PC-9 (cell line): ENCODE data around the gene USP17L28. TPM values are rescaled to one million over a fixed set of nuclear protein-coding genes. Genes with fewer than 3 reads are reported as not detected.
"Not testable (repeated sequence)": the region's sequence is repeated elsewhere in the genome, so short reads cannot be mapped to it uniquely, and the experiment has no call there.

Source experiments
- BruUV-seq: library from RNA; stranded (reverse); fragments of 400-500 nt; replicated peaks from 2 replicates; lab custom pipeline; 2021; lab: Mats Ljungman, UMichigan
- CTCF ChIA-PET: fragments of 300-600 bp; sonication (Branson Sonifier 250); formaldehyde crosslinking; loops from one replicate; lab custom pipeline; 2022; ENCODE audit warnings: antibody characterized with exemption; lab: Charles Lee
- POLR2A ChIA-PET: fragments of 300-600 bp; sonication (Branson Sonifier 250); formaldehyde crosslinking; loops from one replicate; lab custom pipeline; 2022; ENCODE audit warnings: antibody characterized with exemption; ENCODE audit not compliant: unreplicated experiment; lab: Charles Lee
- DNase-seq, 2 experiments: peaks; one replicate each; pipeline versions ENCODE4 v3.0.0 to v3.0.0-alpha.2; 2015 to 2022; ENCODE audit warnings: mixed read lengths in 1 of 2
- H2AFZ ChIP-seq: fragments of 200-600 bp; sonication (generic); 2 replicates; pipeline ENCODE4 v1.8.1; 2017; ENCODE audit warnings: antibody characterized with exemption
- H3F3A ChIP-seq: fragments of 200-600 bp; sonication (generic); 2 replicates; pipeline ENCODE4 v1.8.1; 2017; ENCODE audit warnings: antibody characterized with exemption, mild to moderate bottlenecking, low read depth; ENCODE audit not compliant: insufficient read depth
- H3K27ac ChIP-seq: fragments of 200-600 bp; sonication (generic); 2 replicates; pipeline ENCODE4 v1.6.1; 2016; ENCODE audit warnings: mixed run types
- H3K27me3 ChIP-seq: fragments of 200-600 bp; sonication (generic); 2 replicates; pipeline ENCODE4 v1.6.1; 2016; ENCODE audit warnings: low read depth, mixed run types; ENCODE audit not compliant: insufficient read depth
- H3K36me3 ChIP-seq: fragments of 200-600 bp; sonication (generic); 2 replicates; pipeline ENCODE4 v1.6.1; 2016; ENCODE audit warnings: low read depth, mixed run types
- H3K4me1 ChIP-seq: fragments of 200-600 bp; sonication (generic); replicated peaks from 2 replicates; pipeline ENCODE4 v1.6.1; 2016; ENCODE audit warnings: mixed run types; ENCODE audit not compliant: insufficient read depth
- H3K4me2 ChIP-seq: fragments of 200-600 bp; sonication (generic); 2 replicates; pipeline ENCODE4 v1.6.1; 2017; ENCODE audit warnings: mixed run types
- H3K4me3 ChIP-seq: fragments of 200-600 bp; sonication (generic); 2 replicates; pipeline ENCODE4 v1.6.1; 2016; ENCODE audit warnings: mixed run types
- H3K79me2 ChIP-seq: fragments of 200-600 bp; sonication (generic); 2 replicates; pipeline ENCODE4 v1.6.1; 2017; ENCODE audit warnings: low read depth, mixed run types
- H3K9me2 ChIP-seq: fragments of 200-600 bp; sonication (generic); 2 replicates; pipeline ENCODE4 v1.8.1; 2017; ENCODE audit warnings: mild to moderate bottlenecking; ENCODE audit not compliant: insufficient read depth
- H3K9me3 ChIP-seq: fragments of 200-600 bp; sonication (generic); 2 replicates; pipeline ENCODE4 v1.8.1; 2016; ENCODE audit warnings: low read depth; ENCODE audit not compliant: insufficient read depth
- H4K20me1 ChIP-seq: fragments of 200-600 bp; sonication (generic); 2 replicates; pipeline ENCODE4 v1.8.1; 2017; ENCODE audit not compliant: insufficient read depth
- EZH2 ChIP-seq: fragments of 200-600 bp; sonication (generic); IDR thresholded peaks from 2 replicates; pipeline ENCODE4 v1.8.0; 2017; ENCODE audit warnings: antibody characterized with exemption, low read depth
- intact Hi-C: fragments of 100-400 bp; cut with micrococcal nuclease; formaldehyde crosslinking; loops from one replicate; pipeline ENCODE4 v1.10.0; 2022; ENCODE audit not compliant: unreplicated experiment
- total RNA-seq: library from RNA; stranded (reverse); gene quantifications from 2 replicates; pipeline ENCODE4 v1.2.3, GENCODE V29; 2021

Gene USP17L28
- total RNA-seq, 1 experiment from 2014 or later = not detected

- no peaks in the 10 kb centered on the region for H3K36me3 ChIP-seq
- no peak overlapping the region for H2AFZ ChIP-seq
- no peak overlapping the region for H3K4me3 ChIP-seq
- H3K79me2 ChIP-seq = no peaks in the 10 kb centered on the region
- no peak overlapping the region for H3K4me2 ChIP-seq
- TF ChIP-seq EZH2 = no peak
- POLR2A ChIA-PET = no interaction called here
- DNase-seq = no peak
- no TSS peak for BruUV-seq
- H3K9me3 ChIP-seq = no peaks in the 10 kb centered on the region
- no peak overlapping the region for H3K27ac ChIP-seq
- H4K20me1 ChIP-seq = no peaks in the 10 kb centered on the region
- H3K9me2 ChIP-seq = no peaks in the 10 kb centered on the region
- H3F3A ChIP-seq = no peaks in the 10 kb centered on the region
- no peaks in the 10 kb centered on the region for H3K4me1 ChIP-seq
- H3K27me3 ChIP-seq = no peaks in the 10 kb centered on the region
- intact Hi-C loops = no loop called here
- CTCF ChIA-PET = no interaction called here
Measured at GRCh38 chr4:9384126-9384525, 35.4 kb downstream of the USP17L28 start.

GRCh38 chr4:9389001-9389400 lies 40.3 kb downstream of the USP17L28 start:
- H3K27me3 ChIP-seq, CTCF ChIA-PET, H3K9me3 ChIP-seq, BruUV-seq, H3K4me3 ChIP-seq, H3F3A ChIP-seq, H3K79me2 ChIP-seq, intact Hi-C loops, H3K4me1 ChIP-seq, H3K36me3 ChIP-seq, H3K4me2 ChIP-seq, H3K9me2 ChIP-seq, DNase-seq, H4K20me1 ChIP-seq, POLR2A ChIA-PET, H2AFZ ChIP-seq, H3K27ac ChIP-seq: not testable (repeated sequence)

Other genes with a start within 250 kb of the USP17L28 start
- gene FAM90A26, start 178.5 kb upstream of the USP17L28 start, total RNA-seq = not detected in 2 replicates
- gene USP17L10, start 138.2 kb upstream of the USP17L28 start, total RNA-seq = not detected in 2 replicates
- not detected in 2 replicates for gene USP17L11, start 133.5 kb upstream of the USP17L28 start, total RNA-seq
- gene USP17L12, start 128.7 kb upstream of the USP17L28 start, total RNA-seq = not detected in 2 replicates
- not detected in 2 replicates for gene USP17L13, start 124.0 kb upstream of the USP17L28 start, total RNA-seq
- not detected in 2 replicates for gene USP17L15, start 114.5 kb upstream of the USP17L28 start, total RNA-seq
- gene USP17L17, start 105.0 kb upstream of the USP17L28 start, total RNA-seq = not detected in 2 replicates
- gene USP17L18, start 100.3 kb upstream of the USP17L28 start, total RNA-seq = not detected in 2 replicates
- gene USP17L19, start 95.5 kb upstream of the USP17L28 start, total RNA-seq = not detected in 2 replicates
- not detected in 2 replicates for gene USP17L20, start 90.8 kb upstream of the USP17L28 start, total RNA-seq
- gene USP17L21, start 86.0 kb upstream of the USP17L28 start, total RNA-seq = not detected in 2 replicates
- not detected in 2 replicates for gene USP17L22, start 81.3 kb upstream of the USP17L28 start, total RNA-seq
- not detected in 2 replicates for gene USP17L24, start 23.7 kb upstream of the USP17L28 start, total RNA-seq
- gene USP17L25, start 19.0 kb upstream of the USP17L28 start, total RNA-seq = not detected in 2 replicates
- not detected in 2 replicates for gene USP17L26, start 14.2 kb upstream of the USP17L28 start, total RNA-seq
- gene USP17L5, start 9.5 kb upstream of the USP17L28 start, total RNA-seq = not detected in 2 replicates
- gene USP17L27, start 4.7 kb upstream of the USP17L28 start, total RNA-seq = not detected in 2 replicates
- not detected in 2 replicates for gene USP17L29, start 4.7 kb downstream of the USP17L28 start, total RNA-seq
- not detected in 2 replicates for gene USP17L30, start 14.2 kb downstream of the USP17L28 start, total RNA-seq
- gene DEFB131A, start 95.5 kb downstream of the USP17L28 start, total RNA-seq = not detected in 2 replicates